GM23338 (cell line): ENCODE results near the gene VPS37C.

Source experiments
- CTCF ChIP-seq, 2 experiments: fragments of 200-600 bp in 1 of 2; sonication (generic) in 1 of 2; conservative IDR thresholded peaks; 2 replicates each; pipeline versions ENCODE4 v1.5.1 to v1.6.1; 2016 to 2017; ENCODE audit warnings: antibody characterized with exemption in 2 of 2, low read depth in 2 of 2, mild to moderate bottlenecking in 2 of 2, moderate library complexity in 1 of 2
- ETS1 ChIP-seq: IDR thresholded peaks from 2 replicates; pipeline ENCODE4 v1.6.1; 2016; ENCODE audit warnings: antibody characterized with exemption
- EZH2phosphoT487 ChIP-seq: fragments of 200-600 bp; sonication (generic); IDR thresholded peaks from one replicate; pipeline ENCODE4 v1.8.1; 2018; ENCODE audit warnings: antibody characterized with exemption; ENCODE audit not compliant: unreplicated experiment
- POLR2AphosphoS5 ChIP-seq: IDR thresholded peaks from 2 replicates; pipeline ENCODE4 v1.6.1; 2016; ENCODE audit warnings: antibody characterized with exemption, low read depth

GRCh38 chr11:61092280-61092766, 68.9 kb downstream of the VPS37C start:
- TF ChIP-seq CTCF (conservative IDR thresholded peaks at IDR 0.05; ENCODE audit: low read depth in 2 of 2) = no peak
- TF ChIP-seq ETS1 = no peak
- TF ChIP-seq EZH2phosphoT487 = no peak
- no peak for TF ChIP-seq POLR2AphosphoS5
